Subcutaneous abdominal adipose tissue (tissue), 5 donors: ENCODE measurements around the gene PLAC8.
"Not testable (repeated sequence)": the region's sequence is repeated elsewhere in the genome, so short reads cannot be mapped to it uniquely, and the experiment has no call there.

ENCODE experiments used
- H3K27ac ChIP-seq: one replicate; pipeline ENCODE4 v1.7.0; 2013; ENCODE audit warnings: low read depth, mild to moderate bottlenecking, inconsistent platforms, low read length, moderate library complexity
- H3K27me3 ChIP-seq, 5 donors: one replicate each; pipeline ENCODE4 v1.7.0; 2013; ENCODE audit warnings: low read length in 5 of 5, inconsistent platforms in 1 of 5; ENCODE audit not compliant: control insufficient read depth in 5 of 5, insufficient read depth in 4 of 5
- H3K36me3 ChIP-seq, 5 donors: one replicate each; pipeline ENCODE4 v1.7.0; 2013; ENCODE audit warnings: low read length in 5 of 5; ENCODE audit not compliant: control insufficient read depth in 5 of 5, insufficient read depth in 5 of 5
- H3K4me1 ChIP-seq, 5 donors: one replicate each; pipeline ENCODE4 v1.7.0; 2013; ENCODE audit warnings: low read length in 5 of 5, mild to moderate bottlenecking in 3 of 5, moderate library complexity in 1 of 5; ENCODE audit not compliant: control insufficient read depth in 5 of 5, insufficient read depth in 5 of 5
- H3K4me3 ChIP-seq, 5 donors: one replicate each; pipeline ENCODE4 v1.7.0; 2013; ENCODE audit warnings: low read length in 5 of 5, low read depth in 1 of 5
- H3K9ac ChIP-seq, 5 donors: one replicate each; pipeline ENCODE4 v1.7.0; 2013; ENCODE audit warnings: low read length in 5 of 5, mild to moderate bottlenecking in 4 of 5, moderate library complexity in 3 of 5
- H3K9me3 ChIP-seq, 5 donors: one replicate each; pipeline ENCODE4 v1.7.0; 2013; ENCODE audit warnings: low read length in 5 of 5; ENCODE audit not compliant: control insufficient read depth in 5 of 5
- donor health status: healthy.
- donor health status: healthy.
- donor health status: healthy.
- donor health status: healthy.
- donor health status: healthy.

Gene PLAC8, protein sequence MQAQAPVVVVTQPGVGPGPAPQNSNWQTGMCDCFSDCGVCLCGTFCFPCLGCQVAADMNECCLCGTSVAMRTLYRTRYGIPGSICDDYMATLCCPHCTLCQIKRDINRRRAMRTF

DNA sequence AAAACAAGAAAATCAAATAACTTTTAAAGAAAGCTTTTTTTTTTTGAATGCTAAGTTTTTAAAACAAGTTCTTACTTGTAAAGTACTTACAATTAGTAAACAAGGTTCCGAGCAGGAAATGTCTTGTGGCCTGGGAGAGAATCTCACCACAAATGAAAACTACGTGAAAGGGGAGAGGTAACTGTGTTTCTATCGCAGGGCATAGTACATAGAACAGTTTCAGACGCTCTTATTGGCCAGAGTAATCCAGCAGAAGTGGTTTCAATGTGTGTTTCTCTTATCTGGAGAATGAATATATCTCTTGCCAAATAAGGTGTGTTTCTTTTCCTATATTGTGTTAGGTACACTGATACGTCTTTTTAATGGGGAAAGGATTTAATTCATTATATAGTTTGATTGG, at the start of gene PLAC8:
TSS of gene PLAC8 (minus strand) at position 154 of the 400 bp plus-strand sequence. CDS start 6,808 bp downstream, outside the sequence.
- Histone ChIP-seq H3K4me1 (peaks cover 0 to 11% (median 6%) of the 10 kb centered on the region in 5 donors), H3K27me3 (no peaks in the 10 kb centered on the region), H3K4me3 (no peak within 1 kb of the TSS), H3K36me3 (no peaks in the 10 kb centered on the region), H3K9me3 (no peaks in the 10 kb centered on the region), H3K9ac (no peak within 1 kb of the TSS), H3K27ac (no peak within 1 kb of the TSS)

DNA sequence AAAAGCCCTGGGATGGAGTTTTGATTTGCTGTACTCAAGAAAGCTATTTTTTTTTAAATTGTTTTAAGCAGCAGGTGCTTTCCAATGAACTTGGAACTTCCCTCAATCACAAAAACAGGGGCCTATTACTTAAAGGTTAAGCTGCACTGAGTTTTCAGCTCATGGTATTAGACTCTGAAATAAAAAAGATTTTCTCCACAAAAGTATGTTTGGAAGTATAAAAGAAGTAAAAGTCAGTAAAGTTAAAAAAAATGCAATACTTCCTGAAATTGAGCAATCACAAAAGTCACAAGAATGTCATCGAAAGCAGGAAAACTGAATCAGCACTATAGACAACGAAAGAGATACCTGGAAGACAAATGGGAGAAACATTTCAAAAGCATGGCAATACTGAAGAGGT, 38.9 kb upstream of the PLAC8 start:
- H3K4me3 ChIP-seq, result no peak overlapping the region
- no peak overlapping the region for H3K27ac ChIP-seq
- H3K36me3 ChIP-seq, result no peaks in the 10 kb centered on the region
- no peak overlapping the region for H3K9ac ChIP-seq
- H3K9me3 ChIP-seq, result peaks cover 0 to 7% (median 0%) of the 10 kb centered on the region in 5 donors
- peaks cover 0 to 7% (median 0%) of the 10 kb centered on the region in 5 donors for H3K4me1 ChIP-seq
- H3K27me3 ChIP-seq, result no peaks in the 10 kb centered on the region

DNA sequence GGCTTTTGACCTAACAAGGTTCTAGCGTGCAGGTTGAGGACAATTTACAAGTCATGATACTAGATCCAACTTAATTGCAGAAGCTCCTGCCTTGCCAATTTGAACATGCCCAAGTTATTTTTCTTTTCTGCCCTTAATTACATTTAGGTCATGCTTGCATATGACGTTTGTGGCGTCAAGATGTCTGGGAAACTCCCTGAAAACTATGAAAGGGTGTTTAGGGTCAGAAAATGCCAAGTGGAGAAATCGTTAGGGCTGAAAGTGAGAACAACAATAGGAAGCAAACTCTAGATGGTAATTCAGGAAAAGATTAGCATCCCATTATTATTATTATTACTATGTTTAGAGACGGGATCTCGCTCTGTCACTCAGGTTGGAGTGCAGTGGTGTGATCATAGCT, 38.2 kb upstream of the PLAC8 start:
- H3K4me3 ChIP-seq, result no peak overlapping the region
- no peaks in the 10 kb centered on the region for H3K36me3 ChIP-seq
- no peak overlapping the region for H3K9ac ChIP-seq
- H3K27ac ChIP-seq, result no peak overlapping the region
- peaks cover 0 to 7% (median 0%) of the 10 kb centered on the region in 5 donors for H3K9me3 ChIP-seq
- H3K27me3 ChIP-seq, result no peaks in the 10 kb centered on the region
- peaks cover 0 to 7% (median 0%) of the 10 kb centered on the region in 5 donors for H3K4me1 ChIP-seq

DNA sequence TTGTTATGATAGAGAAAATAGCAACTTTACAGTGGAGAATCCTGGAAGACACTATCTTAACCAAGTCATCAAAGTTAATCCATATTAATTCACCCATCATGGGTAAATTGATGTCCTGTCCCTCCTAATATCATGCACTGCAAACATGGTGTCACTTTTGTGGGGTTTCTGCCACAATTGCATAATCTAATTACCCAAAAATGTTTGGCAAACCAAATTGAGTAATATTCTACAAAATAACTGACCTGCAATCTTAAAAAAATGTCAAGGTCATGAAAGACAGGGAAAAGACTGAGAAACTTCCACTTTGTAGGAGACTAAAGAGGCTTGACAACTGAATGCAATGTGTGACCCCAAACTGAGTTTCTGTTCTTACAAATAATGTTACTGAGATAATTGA, 37.1 kb upstream of the PLAC8 start:
- Histone ChIP-seq H3K36me3 (no peaks in the 10 kb centered on the region), H3K27me3 (no peaks in the 10 kb centered on the region), H3K27ac (no peak overlapping the region), H3K9me3 (peaks cover 0 to 6% (median 0%) of the 10 kb centered on the region in 5 donors), H3K4me3 (no peak overlapping the region), H3K4me1 (peaks cover 0 to 7% (median 0%) of the 10 kb centered on the region in 5 donors), H3K9ac (no peak overlapping the region)

DNA sequence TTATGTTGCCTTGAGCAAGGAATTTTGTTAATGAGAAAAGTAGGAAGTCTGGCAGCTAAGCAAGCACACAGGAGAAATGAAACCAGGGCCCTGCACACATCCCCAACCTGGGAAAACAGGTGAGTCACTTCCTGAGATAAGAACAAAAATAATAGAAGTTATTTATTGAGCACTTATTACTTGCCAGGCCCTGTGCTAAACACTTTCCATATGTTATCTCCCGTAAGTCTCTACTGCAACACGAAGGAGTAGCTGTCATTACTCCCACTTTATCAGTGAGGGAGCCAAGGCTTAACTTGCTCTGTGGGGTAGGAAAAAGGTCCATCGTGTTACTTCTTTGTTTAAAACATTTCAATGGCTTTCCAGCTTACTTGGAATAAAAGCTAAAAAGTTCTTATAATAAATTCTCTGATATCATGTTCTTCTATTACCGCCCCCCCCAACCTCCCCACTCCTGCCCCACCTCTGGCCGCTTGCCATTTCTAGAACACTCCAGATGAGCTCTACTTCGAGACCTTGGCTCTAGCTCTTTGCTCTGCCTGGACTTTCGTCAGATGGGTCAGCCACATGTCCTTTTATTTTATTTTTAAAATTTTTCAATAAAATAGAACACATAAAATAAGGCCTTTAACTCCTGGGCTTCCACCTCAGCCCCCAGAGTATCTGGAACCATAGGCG, 36.3 kb upstream of the PLAC8 start:
- Histone ChIP-seq H3K4me3 (no peak overlapping the region), H3K9me3 (no peaks in the 10 kb centered on the region), H3K27ac (no peak overlapping the region), H3K27me3 (no peaks in the 10 kb centered on the region), H3K9ac (no peak overlapping the region), H3K4me1 (peaks cover 0 to 7% (median 0%) of the 10 kb centered on the region in 5 donors), H3K36me3 (no peaks in the 10 kb centered on the region)

DNA sequence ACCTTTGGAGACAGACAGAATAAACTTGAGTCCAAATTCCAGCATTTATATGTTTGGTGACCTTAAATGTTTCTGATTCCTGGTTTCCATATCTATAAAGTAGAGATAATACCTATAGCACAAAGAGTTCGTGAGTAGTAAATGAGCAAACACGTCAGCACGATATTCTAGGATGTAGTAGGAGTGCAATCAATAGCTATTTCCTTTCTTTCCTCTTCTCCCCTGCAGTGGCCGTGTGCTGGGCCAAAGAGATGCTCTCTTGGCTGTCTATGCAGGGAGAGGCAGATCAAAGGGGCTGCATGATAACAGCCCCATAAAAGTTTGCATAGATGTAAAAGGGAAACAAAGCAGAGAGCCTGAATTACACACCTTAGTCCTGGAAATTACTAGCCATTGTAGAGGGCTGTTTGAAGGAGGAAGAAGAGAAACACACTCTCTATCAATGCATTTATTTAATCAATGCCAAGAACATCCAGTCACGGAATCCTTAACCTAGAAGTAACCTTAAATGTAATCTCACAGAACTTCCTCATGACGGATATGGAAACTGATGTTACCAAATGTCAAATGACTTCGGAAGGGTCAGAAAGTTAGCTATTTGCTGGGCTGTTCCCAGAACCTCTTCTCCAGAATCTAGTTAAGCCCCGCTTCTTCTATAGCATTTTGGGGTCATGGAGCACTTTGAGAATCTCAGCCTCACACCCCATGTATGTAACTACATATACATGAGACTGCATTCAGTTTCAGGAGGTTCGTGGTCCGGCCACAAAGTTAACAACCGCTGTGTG, 35.5 kb upstream of the PLAC8 start:
- Histone ChIP-seq H3K9me3 (no peaks in the 10 kb centered on the region), H3K27me3 (no peaks in the 10 kb centered on the region), H3K36me3 (no peaks in the 10 kb centered on the region), H3K9ac (no peak overlapping the region), H3K27ac (no peak overlapping the region), H3K4me3 (no peak overlapping the region), H3K4me1 (peaks cover 0 to 7% (median 0%) of the 10 kb centered on the region in 5 donors)

DNA sequence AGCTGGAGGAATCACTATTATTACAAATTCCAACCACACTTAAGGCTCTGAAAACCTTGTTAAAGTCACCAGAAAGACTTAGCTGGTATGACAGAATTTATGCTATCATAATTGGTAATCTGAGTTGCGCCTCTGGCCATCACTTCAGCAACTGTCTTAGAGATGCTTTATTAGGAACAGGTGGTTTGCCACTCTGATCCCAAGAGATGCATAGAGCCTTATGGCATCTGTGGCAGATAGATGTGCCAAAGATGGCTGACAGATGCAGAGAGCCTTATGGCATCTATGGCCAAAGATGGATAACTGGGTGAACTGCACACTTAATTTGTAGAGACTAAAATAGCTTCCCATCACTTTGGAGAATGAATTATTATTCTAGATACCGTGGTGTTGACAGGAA, 32.3 kb upstream of the PLAC8 start:
- H3K36me3 ChIP-seq, result no peaks in the 10 kb centered on the region

DNA sequence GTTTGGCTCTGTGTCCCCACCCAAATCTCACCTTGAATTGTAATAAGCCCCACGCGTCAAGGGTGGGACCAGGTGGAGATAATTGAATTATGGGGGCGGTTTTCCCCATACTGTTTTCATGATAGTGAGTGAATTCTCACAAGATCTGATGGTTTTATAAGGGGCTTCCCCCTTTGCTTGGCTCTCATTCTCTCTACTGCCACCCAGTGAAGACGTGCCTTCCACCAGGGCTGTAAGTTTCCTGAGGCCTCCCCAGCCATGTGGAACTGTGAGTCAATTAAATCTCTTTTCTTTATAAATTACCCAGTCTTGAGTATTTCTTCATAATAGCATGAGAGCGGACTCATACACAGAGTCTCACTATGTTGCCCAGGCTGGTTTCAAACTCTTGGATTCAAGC, 31.2 kb upstream of the PLAC8 start:
- H3K36me3 ChIP-seq, H3K9ac ChIP-seq, H3K4me3 ChIP-seq, H3K27me3 ChIP-seq, H3K9me3 ChIP-seq, H3K27ac ChIP-seq, H3K4me1 ChIP-seq: not testable (repeated sequence)

More for the DNA sequence above, 32.3 kb upstream of the PLAC8 start:
- no peaks in the 10 kb centered on the region for H3K27me3 ChIP-seq
- H3K9me3 ChIP-seq, result no peaks in the 10 kb centered on the region
- no peak overlapping the region for H3K9ac ChIP-seq
- H3K27ac ChIP-seq, result no peak overlapping the region
- peaks cover 0 to 4% (median 0%) of the 10 kb centered on the region in 5 donors for H3K4me1 ChIP-seq
- H3K4me3 ChIP-seq, result no peak overlapping the region

DNA sequence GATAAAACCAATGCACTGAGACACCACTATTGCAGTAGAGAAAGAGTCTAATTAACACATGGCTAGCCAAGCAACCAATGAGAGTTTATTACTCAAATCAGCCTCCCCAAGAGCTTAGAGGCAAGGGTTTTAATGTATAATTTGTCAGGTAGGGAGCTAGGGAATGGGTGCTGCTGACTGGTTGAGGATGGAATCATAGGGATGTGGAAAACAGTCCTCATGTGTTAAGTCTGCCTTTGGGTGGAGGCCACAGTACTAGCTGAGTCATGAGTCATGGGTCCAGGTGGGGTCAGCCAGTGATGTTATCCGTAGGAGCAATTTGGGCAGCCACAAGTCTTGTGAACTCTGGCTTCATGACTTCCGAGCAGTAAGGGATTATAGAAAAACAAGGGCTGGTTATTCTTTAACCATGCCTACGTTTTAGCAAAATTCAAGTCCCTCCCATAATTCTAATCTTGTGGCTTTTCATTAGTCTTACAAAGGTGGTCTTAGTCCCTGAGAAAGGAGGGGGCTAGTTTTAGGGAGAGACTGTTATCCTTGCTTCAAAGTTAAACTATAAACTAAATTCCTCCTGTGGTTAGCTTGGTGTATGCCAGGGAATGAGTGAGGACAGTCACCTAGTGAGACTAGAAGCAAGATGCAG, 25.1 kb upstream of the PLAC8 start:
- Histone ChIP-seq H3K27ac (no peak overlapping the region), H3K36me3 (no peaks in the 10 kb centered on the region), H3K9me3 (peaks cover 0 to 4% (median 2%) of the 10 kb centered on the region in 5 donors), H3K4me1 (no peaks in the 10 kb centered on the region), H3K4me3 (no peak overlapping the region), H3K9ac (no peak overlapping the region), H3K27me3 (peaks cover 0 to 4% (median 0%) of the 10 kb centered on the region in 5 donors)

DNA sequence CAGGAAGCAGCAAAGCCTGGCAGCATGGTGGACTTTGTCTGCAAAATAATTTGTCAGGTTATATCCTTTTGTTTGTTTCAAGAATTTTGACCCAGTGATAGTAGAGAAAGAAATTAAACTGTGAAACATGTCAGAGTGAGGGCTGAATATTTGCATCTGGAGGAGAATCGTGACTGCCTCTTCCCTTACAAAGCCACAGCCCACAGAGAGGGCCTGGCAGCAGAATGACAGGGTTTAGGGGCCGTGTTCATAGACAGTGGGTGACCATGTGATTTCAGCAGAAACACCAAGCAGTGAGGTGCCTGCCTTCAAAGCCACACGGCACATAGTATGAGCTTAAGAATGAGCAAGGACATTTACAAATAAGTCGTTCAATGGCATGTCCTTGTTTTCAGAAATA, 24.4 kb upstream of the PLAC8 start:
- no peaks in the 10 kb centered on the region for H3K36me3 ChIP-seq
- no peak overlapping the region for H3K4me3 ChIP-seq
- H3K27me3 ChIP-seq, result peaks cover 0 to 4% (median 0%) of the 10 kb centered on the region in 5 donors
- H3K9me3 ChIP-seq, result peaks cover 0 to 4% (median 2%) of the 10 kb centered on the region in 5 donors
- no peak overlapping the region for H3K27ac ChIP-seq
- no peaks in the 10 kb centered on the region for H3K4me1 ChIP-seq
- H3K9ac ChIP-seq, result no peak overlapping the region
